ENCODE measurements around the gene TOP1. TPM values are rescaled to one million over a fixed set of nuclear protein-coding genes. Genes with fewer than 3 reads are reported as not detected.

TOP1 gene
- total and polyA plus RNA-seq, 4 donors: 39.7 to 62.7 (median 51.7) TPM

- Histone ChIP-seq H3K4me3 (no peak overlapping the region), H3K9me3 (ENCODE audit: control insufficient read depth in 4 of 4, insufficient read depth in 3 of 4, low read length in 3 of 4) (no peaks in the 10 kb centered on the region), H3K36me3 (ENCODE audit: control insufficient read depth in 4 of 4, insufficient read depth in 4 of 4, low read length in 4 of 4) (no peaks in the 10 kb centered on the region), H3K27ac (ENCODE audit: low read depth in 1 of 2, low read length in 1 of 2) (no peak overlapping the region), H3K9ac (ENCODE audit: insufficient read depth in 1 of 2, low read length in 2 of 2) (no peak overlapping the region), H3K4me1 (ENCODE audit: control insufficient read depth in 5 of 5, insufficient read depth in 5 of 5, low read length in 5 of 5) (peaks cover 7 to 67% (median 40%) of the 10 kb centered on the region in 5 donors), H3K27me3 (ENCODE audit: control insufficient read depth in 3 of 3, insufficient read depth in 3 of 3, low read length in 2 of 3) (no peaks in the 10 kb centered on the region)
- DNase-seq (no peak), ATAC-seq (ENCODE audit: insufficient read depth, low FRiP score) (no peak)
- 74 to 77% methylated on average over 2 of the region's 2 CpGs for WGBS, 2 donors
- TF ChIP-seq CTCF (IDR thresholded peaks at IDR 0.05; ENCODE audit: control extremely low read depth, extremely low read depth): no peak
Observed at GRCh38 chr20:41054847-41055230, 26.2 kb downstream of the TOP1 start.

- ATAC-seq (ENCODE audit: insufficient read depth, low FRiP score) (no peak), DNase-seq (no peak)
- Histone ChIP-seq H3K27ac (ENCODE audit: low read depth in 1 of 2, low read length in 1 of 2) (no peak overlapping the region), H3K9ac (ENCODE audit: insufficient read depth in 1 of 2, low read length in 2 of 2) (no peak overlapping the region), H3K4me1 (ENCODE audit: control insufficient read depth in 5 of 5, insufficient read depth in 5 of 5, low read length in 5 of 5) (peaks cover 7 to 59% (median 33%) of the 10 kb centered on the region in 5 donors), H3K9me3 (ENCODE audit: control insufficient read depth in 4 of 4, insufficient read depth in 3 of 4, low read length in 3 of 4) (no peaks in the 10 kb centered on the region), H3K27me3 (ENCODE audit: control insufficient read depth in 3 of 3, insufficient read depth in 3 of 3, low read length in 2 of 3) (no peaks in the 10 kb centered on the region), H3K36me3 (ENCODE audit: control insufficient read depth in 4 of 4, insufficient read depth in 4 of 4, low read length in 4 of 4) (no peaks in the 10 kb centered on the region), H3K4me3 (no peak overlapping the region)
- 74 to 91% methylated on average over 1 of the region's 1 CpG for WGBS, 2 donors
- TF ChIP-seq CTCF (IDR thresholded peaks at IDR 0.05; ENCODE audit: control extremely low read depth, extremely low read depth): no peak
Observed at GRCh38 chr20:41055679-41056078, 27.1 kb downstream of the TOP1 start.

- ATAC-seq (ENCODE audit: insufficient read depth, low FRiP score): peak; percentile 82
- Histone ChIP-seq H3K9ac (ENCODE audit: insufficient read depth in 1 of 2, low read length in 2 of 2) (no peak overlapping the region), H3K4me3 (no peak overlapping the region), H3K27ac (ENCODE audit: low read depth in 1 of 2, low read length in 1 of 2) (peak overlapping the region in 1 of 2 donors; percentile 25), H3K9me3 (ENCODE audit: control insufficient read depth in 4 of 4, insufficient read depth in 3 of 4, low read length in 3 of 4) (peaks cover 0 to 2% (median 0%) of the 10 kb centered on the region in 4 donors), H3K27me3 (ENCODE audit: control insufficient read depth in 3 of 3, insufficient read depth in 3 of 3, low read length in 2 of 3) (no peaks in the 10 kb centered on the region), H3K4me1 (ENCODE audit: control insufficient read depth in 5 of 5, insufficient read depth in 5 of 5, low read length in 5 of 5) (peaks cover 2 to 42% (median 21%) of the 10 kb centered on the region in 5 donors), H3K36me3 (ENCODE audit: control insufficient read depth in 4 of 4, insufficient read depth in 4 of 4, low read length in 4 of 4) (peaks cover 3 to 18% (median 5%) of the 10 kb centered on the region in 4 donors)
- no peak for TF ChIP-seq CTCF (IDR thresholded peaks at IDR 0.05; ENCODE audit: control extremely low read depth, extremely low read depth)
- no peak for DNase-seq
- 67 to 76% methylated on average over 3 of the region's 3 CpGs for WGBS, 2 donors
Observed at GRCh38 chr20:41057999-41058673, 29.5 kb downstream of the TOP1 start.

Measured in lung (tissue), 12 donors.